A549 treated with ZK216348 at 1 μM for 4 hours (cell line): ENCODE measurements around the gene TCHHL1. TPM values are rescaled to one million over a fixed set of nuclear protein-coding genes. Genes with fewer than 3 reads are reported as not detected.

Experiments used
- total RNA-seq: library from RNA; stranded (reverse); fragments of 200-300 nt; extraction: Qiagen RNA extraction; gene quantifications from 5 replicates; pipeline ENCODE4 v1.2.3, GENCODE V29; 2022; ENCODE audit warnings: low read depth

TCHHL1 gene
- not detected in 5 replicates for total RNA-seq

GRCh38 chr1:152089014-152089674, at the start of gene TCHHL1:
TSS of gene TCHHL1 (minus strand) at chr1:152089064. CDS start at chr1:152088143, 921 bp downstream.

DNA sequence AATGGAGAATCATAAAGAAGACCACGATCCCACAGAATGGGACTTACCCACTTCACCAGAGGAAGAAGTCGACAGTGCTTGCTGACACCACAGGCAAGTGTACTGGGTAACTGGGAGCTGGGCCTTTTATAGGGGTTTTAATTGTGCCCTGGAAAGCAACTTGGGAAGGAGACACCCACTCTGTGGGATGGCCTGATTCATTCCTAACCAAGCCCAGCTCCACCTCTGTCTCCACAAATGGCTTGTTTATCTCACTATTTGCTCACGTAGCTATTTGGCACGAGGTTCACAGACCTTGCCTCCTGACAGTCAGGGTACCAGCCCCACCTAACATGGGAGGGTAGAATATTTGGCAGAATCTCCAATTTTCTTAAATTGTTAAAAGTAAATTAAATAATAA, 26.5 kb upstream of the TCHHL1 start, which contains the start of gene TCHH:
TCHH (minus strand) TSS at position 101 of the 400 bp plus-strand sequence. CDS start 1,364 bp downstream, outside the sequence.

DNA sequence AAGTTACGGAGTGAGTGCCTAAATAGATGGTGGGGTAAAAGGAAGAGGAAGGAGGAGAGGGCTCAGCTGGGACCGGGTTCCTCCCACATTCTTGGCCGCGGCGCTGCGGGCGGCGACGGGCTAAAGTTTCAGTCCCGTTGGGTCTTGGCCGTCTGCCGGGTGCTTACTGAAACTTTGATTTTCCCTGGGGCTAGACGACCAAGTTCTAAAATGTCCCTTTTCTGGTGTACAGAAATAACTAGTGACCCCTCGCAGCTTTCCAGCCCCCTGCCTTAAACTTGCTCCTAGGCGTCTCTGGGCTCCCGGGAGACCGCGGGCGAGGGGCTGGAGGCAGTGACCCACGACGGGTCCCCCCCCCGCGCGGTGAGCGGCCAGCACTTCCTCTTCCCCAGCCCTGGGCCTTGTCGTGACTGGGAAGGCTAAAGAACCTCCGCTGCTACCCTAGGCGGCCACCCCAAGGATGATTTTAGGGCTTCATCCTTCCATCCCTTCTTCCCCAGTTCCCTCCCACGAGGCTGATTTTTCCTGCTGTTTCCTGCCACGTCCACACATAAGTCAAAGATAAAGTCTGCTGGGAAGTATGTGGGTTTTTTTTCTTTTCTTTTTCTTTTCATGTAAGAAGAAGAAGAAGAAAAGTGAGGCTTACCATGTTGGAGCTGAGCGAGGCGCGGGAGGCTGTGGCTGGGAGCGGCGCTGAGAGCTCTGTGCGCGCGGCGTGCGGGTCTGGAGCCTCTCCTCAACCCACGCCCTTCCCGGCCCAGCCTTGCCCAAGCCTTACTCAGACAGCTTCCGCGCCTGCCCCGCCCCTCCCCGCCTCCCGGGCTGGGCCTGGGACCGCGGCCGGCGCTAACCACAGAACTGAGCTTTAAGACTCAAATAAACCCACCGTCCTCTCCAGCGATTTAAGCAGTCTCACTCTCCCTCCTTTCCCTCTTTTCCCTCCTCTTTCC, 52.3 kb downstream of the TCHHL1 start, which contains the start of gene S100A11:
S100A11 (minus strand) TSS at position 738 of the 950 bp plus-strand sequence; CDS start at position 649, 89 bp downstream.

Other genes with a start within 250 kb of the TCHHL1 start
- gene C2CD4D, start 249.2 kb downstream of the TCHHL1 start, total RNA-seq: not detected in 5 replicates
- gene THEM5, start 235.4 kb downstream of the TCHHL1 start, total RNA-seq: not detected in 5 replicates
- gene THEM4, start 179.6 kb downstream of the TCHHL1 start, total RNA-seq: 11.9 to 14.4 TPM (median 13.3 TPM) in 5 replicates
- 1,962 to 3,541 TPM (median 2,083 TPM) in 5 replicates for gene S100A10, start 95.2 kb downstream of the TCHHL1 start, total RNA-seq
- gene S100A11, start 52.1 kb downstream of the TCHHL1 start, total RNA-seq: 1,744 to 1,849 TPM (median 1,790 TPM) in 5 replicates
- gene TCHH, start 26.4 kb upstream of the TCHHL1 start, total RNA-seq: 0.19 to 0.36 TPM (median 0.29 TPM) in 5 replicates
- gene RPTN, start 70.2 kb upstream of the TCHHL1 start, total RNA-seq: 0.07 TPM in 1 of 5 replicates, not detected in the others
- gene HRNR, start 135.1 kb upstream of the TCHHL1 start, total RNA-seq: not detected in 5 replicates
- 0.01 to 0.02 TPM in 2 of 5 replicates, not detected in the others for gene FLG, start 236.2 kb upstream of the TCHHL1 start, total RNA-seq